Karpas-422 (cell line): ENCODE data around the gene COL5A3. TPM values are rescaled to one million over a fixed set of nuclear protein-coding genes. Genes with fewer than 3 reads are reported as not detected.
A peak's percentile ranks its signal among the peaks of the same experiment; 100 is the strongest.
"Not testable (repeated sequence)": the region's sequence is repeated elsewhere in the genome, so short reads cannot be mapped to it uniquely, and the experiment has no call there.

Source experiments
- DNase-seq: peaks from one replicate; pipeline ENCODE4 v3.0.0-alpha.2; 2015
- H2AFZ ChIP-seq: fragments of 200-600 bp; sonication (generic); 2 replicates; pipeline ENCODE4 v1.6.1; 2014; ENCODE audit warnings: antibody characterized with exemption, low read length, mixed read lengths
- H3K27ac ChIP-seq: fragments of 200-600 bp; sonication (generic); 2 replicates; pipeline ENCODE4 v1.5.1; 2014; ENCODE audit warnings: mild to moderate bottlenecking, low read length, moderate library complexity
- H3K27me3 ChIP-seq: fragments of 200-600 bp; sonication (generic); 2 replicates; pipeline ENCODE4 v1.6.1; 2014; ENCODE audit warnings: low read length, mixed read lengths
- H3K36me3 ChIP-seq: fragments of 200-600 bp; sonication (generic); 2 replicates; pipeline ENCODE4 v1.6.1; 2014; ENCODE audit warnings: low read length, mixed read lengths; ENCODE audit not compliant: insufficient read depth
- H3K4me1 ChIP-seq: fragments of 200-600 bp; sonication (generic); 2 replicates; pipeline ENCODE4 v1.6.1; 2014; ENCODE audit warnings: mild to moderate bottlenecking, low read length, mixed read lengths
- H3K4me2 ChIP-seq: fragments of 200-600 bp; sonication (generic); 2 replicates; pipeline ENCODE4 v1.6.1; 2014; ENCODE audit warnings: low read length, low read depth, mild to moderate bottlenecking; ENCODE audit not compliant: poor library complexity, severe bottlenecking
- H3K4me3 ChIP-seq: fragments of 200-600 bp; sonication (generic); 2 replicates; pipeline ENCODE4 v1.5.1; 2014; ENCODE audit warnings: mild to moderate bottlenecking, antibody characterized with exemption, low read length, mixed read lengths
- H3K79me2 ChIP-seq: fragments of 200-600 bp; sonication (generic); 2 replicates; pipeline ENCODE4 v1.6.1; 2014; ENCODE audit warnings: mild to moderate bottlenecking, low read length, mixed read lengths
- H3K9ac ChIP-seq: fragments of 200-600 bp; sonication (generic); 2 replicates; pipeline ENCODE4 v1.6.0; 2014; ENCODE audit warnings: low read length
- H3K9me2 ChIP-seq: fragments of 200-600 bp; sonication (generic), shearing (Covaris generic); replicated peaks from 2 replicates; pipeline ENCODE4 v1.6.0; 2014; ENCODE audit warnings: mild to moderate bottlenecking, low read length, moderate library complexity; ENCODE audit not compliant: insufficient read depth
- H3K9me3 ChIP-seq: fragments of 300-700, 200-600 bp; sonication (generic); 2 replicates; pipeline ENCODE4 v1.6.1; 2014; ENCODE audit warnings: low read length, mixed read lengths
- H4K20me1 ChIP-seq: fragments of 200-600 bp; sonication (generic); 2 replicates; pipeline ENCODE4 v1.6.1; 2014; ENCODE audit warnings: mild to moderate bottlenecking, antibody characterized with exemption, low read length, low read depth; ENCODE audit not compliant: insufficient read depth
- total RNA-seq: library from RNA; depleted of rRNA; stranded (reverse); fragments of >200 nt; shearing (Covaris generic); gene quantifications from 2 replicates; pipeline ENCODE4 v1.2.3, GENCODE V29; 2014; ENCODE audit warnings: low replicate concordance

The COL5A3 gene
- total RNA-seq, 1 experiment from 2014 or later = not detected

DNA sequence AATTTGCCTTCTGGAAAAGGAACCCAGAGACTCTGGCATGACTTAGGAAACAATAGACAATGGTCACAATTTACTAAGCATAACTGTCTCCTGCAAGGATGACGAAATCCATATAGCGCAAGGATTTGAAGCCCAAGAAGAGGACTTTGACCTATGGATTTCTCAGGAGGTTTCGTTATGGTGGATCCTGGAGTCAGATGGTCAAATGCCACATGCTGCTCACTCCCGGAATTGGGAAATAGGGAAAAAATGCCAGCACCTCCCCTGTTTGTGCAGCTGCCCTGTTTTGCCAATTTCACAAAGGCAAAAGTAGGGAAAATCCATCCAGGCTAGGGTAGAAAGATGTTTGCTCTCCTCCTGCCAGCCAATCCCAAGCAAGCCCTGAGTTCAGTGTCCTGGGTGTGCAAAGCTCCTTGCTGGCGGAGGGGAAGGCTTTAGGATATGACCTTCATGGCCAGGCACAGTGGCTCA lies 26.3 kb upstream of the COL5A3 start:
- H3K9me2 ChIP-seq = no peaks in the 10 kb centered on the region
- no peak overlapping the region for H3K4me3 ChIP-seq
- no peaks in the 10 kb centered on the region for H3K9me3 ChIP-seq
- H3K4me2 ChIP-seq = no peak overlapping the region
- no peak overlapping the region for H2AFZ ChIP-seq
- DNase-seq = no peak
- H3K9ac ChIP-seq = no peak overlapping the region
- H3K36me3 ChIP-seq = no peaks in the 10 kb centered on the region
- no peaks in the 10 kb centered on the region for H4K20me1 ChIP-seq
- no peaks in the 10 kb centered on the region for H3K27me3 ChIP-seq
- no peaks in the 10 kb centered on the region for H3K79me2 ChIP-seq
- no peaks in the 10 kb centered on the region for H3K4me1 ChIP-seq
- no peak overlapping the region for H3K27ac ChIP-seq

DNA sequence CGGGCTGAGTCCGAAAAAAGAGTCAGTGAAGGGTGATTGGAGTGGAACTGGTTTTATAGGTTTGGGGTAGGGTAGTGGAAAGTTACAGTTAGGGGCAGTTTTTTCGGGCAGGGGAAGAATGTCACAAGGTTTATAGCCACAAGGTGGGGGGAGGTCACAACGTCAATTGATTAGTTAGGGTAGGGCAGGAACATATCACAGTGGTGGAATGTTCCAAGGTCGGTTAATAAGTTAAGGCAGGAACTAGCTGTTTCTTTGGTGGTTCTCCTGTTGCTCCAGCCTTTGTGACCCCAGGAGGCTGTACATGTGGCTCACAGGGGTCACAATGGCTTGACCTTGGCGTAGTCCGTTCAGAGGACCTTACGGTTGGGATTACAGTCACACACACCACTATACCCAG lies 23.3 kb upstream of the COL5A3 start:
- Histone ChIP-seq H4K20me1 (no peaks in the 10 kb centered on the region), H3K9me3 (no peaks in the 10 kb centered on the region), H2AFZ (no peak overlapping the region), H3K4me3 (no peak overlapping the region), H3K9me2 (no peaks in the 10 kb centered on the region), H3K79me2 (no peaks in the 10 kb centered on the region), H3K27ac (no peak overlapping the region), H3K36me3 (no peaks in the 10 kb centered on the region), H3K9ac (no peak overlapping the region), H3K4me2 (no peak overlapping the region), H3K27me3 (no peaks in the 10 kb centered on the region), H3K4me1 (no peaks in the 10 kb centered on the region)
- no peak for DNase-seq

DNA sequence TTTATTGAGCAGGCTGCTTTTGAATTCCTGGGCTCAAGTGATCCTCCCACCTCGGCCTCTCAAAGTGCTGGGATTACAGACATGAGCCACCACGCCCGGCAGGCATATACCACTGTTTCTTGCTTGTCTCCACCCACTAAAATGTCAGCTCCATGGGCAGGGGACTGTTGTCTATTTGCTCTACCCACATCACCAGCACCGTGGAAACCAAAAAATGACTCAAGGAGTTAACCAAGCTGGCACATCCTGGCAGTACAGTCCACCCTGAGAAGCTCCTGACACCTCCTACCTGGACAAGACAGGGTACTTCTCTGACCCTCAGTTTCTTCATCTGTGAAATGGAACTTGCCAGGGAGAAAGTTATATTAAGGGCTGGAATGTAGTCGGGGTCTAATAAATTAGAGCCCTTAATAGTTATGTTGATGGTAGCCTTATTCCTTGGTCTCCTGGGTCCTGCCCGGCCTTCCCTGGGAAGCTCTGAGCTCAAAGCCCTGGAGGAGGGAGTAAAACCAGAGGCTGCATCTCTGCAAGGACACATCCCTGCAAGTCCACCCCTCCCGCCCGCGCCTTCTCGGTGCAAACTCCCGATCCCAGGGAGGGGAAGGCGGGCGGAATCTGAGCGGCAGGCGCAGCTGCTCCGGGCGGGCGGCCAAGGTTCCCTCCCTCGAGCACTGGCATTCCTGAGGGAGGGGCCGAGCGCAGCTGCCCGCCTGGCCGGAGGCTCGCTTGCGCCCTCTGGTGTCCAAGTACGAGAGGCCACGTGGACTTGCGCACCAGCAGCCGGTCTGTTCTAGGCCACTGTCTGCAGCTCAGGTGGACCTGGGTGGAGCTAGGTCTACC lies 17.1 kb upstream of the COL5A3 start:
- DNase-seq = peak; percentile 93
- Histone ChIP-seq H3K27ac (no peak overlapping the region), H3K79me2 (no peaks in the 10 kb centered on the region), H3K4me1 (0 out of 2 replicates have a peak, but pooled peaks cover 3% of the 10 kb centered on the region), H2AFZ (no peak overlapping the region), H3K9me3 (no peaks in the 10 kb centered on the region), H3K9me2 (no peaks in the 10 kb centered on the region), H3K27me3 (0 out of 2 replicates have a peak, but pooled peaks cover 3% of the 10 kb centered on the region), H3K36me3 (no peaks in the 10 kb centered on the region), H3K4me2 (no peak overlapping the region), H4K20me1 (no peaks in the 10 kb centered on the region), H3K9ac (no peak overlapping the region), H3K4me3 (no peak overlapping the region)

DNA sequence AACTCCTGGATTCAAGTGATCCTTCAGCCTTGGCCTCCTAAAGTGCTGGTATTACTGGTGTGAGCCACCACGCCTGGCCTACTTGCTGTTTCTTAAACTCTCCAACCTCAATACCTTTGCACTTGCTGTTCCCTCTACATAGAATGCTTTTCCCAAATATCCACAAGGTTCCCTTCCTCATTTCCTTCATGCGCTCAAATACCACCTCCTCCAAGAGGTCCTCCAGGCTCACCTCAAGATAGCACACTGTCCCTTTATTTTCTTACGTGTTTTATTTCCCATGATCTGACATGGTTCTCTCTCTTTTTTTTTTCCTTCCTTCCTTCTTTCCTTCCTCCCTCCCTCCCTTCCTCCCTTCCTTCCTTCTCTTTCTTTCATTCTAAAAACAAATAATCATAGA lies 16.4 kb upstream of the COL5A3 start:
- Histone ChIP-seq H3K9ac (no peak overlapping the region), H2AFZ (no peak overlapping the region), H3K4me3 (no peak overlapping the region), H3K27me3 (0 out of 2 replicates have a peak, but pooled peaks cover 3% of the 10 kb centered on the region), H3K27ac (no peak overlapping the region), H3K4me1 (0 out of 2 replicates have a peak, but pooled peaks cover 3% of the 10 kb centered on the region), H3K9me2 (no peaks in the 10 kb centered on the region), H3K36me3 (no peaks in the 10 kb centered on the region), H3K79me2 (no peaks in the 10 kb centered on the region), H3K4me2 (no peak overlapping the region), H3K9me3 (no peaks in the 10 kb centered on the region), H4K20me1 (no peaks in the 10 kb centered on the region)
- no peak for DNase-seq

DNA sequence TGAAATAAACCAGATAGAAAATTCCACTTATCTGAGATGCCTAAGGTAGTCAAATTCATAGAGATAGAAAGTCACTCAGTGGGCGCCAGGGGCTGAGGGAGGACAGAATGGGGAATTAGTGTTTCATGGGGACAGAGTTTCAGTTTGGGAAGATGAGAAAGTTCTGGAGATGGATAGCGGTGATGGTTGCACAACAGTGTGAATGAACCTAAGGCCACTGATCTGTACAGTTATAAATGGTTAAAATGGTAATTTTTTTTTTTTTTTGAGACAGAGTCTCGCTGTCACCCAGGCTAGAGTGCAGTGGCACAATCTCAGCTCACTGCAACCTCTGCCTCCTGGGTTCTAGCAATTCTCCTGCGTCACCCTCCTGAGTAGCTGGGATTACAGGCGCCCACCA lies 12.8 kb upstream of the COL5A3 start:
- not testable (repeated sequence) for H4K20me1 ChIP-seq, H3K4me2 ChIP-seq, H3K79me2 ChIP-seq, H3K9me2 ChIP-seq, H3K9me3 ChIP-seq, H3K4me3 ChIP-seq, H3K27me3 ChIP-seq, H3K9ac ChIP-seq, H3K36me3 ChIP-seq, DNase-seq, H3K27ac ChIP-seq, H2AFZ ChIP-seq, H3K4me1 ChIP-seq

DNA sequence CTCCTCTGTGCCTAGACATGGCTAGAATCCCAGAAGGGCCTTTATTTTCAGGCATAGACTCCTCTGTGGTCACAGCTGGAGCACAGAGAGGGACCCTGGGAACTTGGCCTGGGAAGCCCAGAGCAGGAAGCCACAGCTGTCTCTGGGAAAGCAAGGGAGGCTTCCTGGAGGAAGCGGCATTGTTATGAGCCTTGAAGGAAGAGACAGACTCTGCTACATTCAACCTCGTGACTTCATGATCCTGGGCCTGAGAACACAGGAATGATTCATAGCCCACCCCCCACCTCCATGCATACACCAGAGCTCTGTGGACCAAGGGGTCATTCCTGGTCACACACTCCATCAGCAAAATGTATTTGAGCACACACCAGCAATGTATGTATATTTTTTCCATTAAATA lies 11.6 kb upstream of the COL5A3 start:
- Histone ChIP-seq H2AFZ (no peak overlapping the region), H3K9me2 (no peaks in the 10 kb centered on the region), H3K9ac (no peak overlapping the region), H3K9me3 (no peaks in the 10 kb centered on the region), H3K79me2 (no peaks in the 10 kb centered on the region), H3K4me2 (no peak overlapping the region), H3K4me3 (no peak overlapping the region), H4K20me1 (no peaks in the 10 kb centered on the region), H3K36me3 (no peaks in the 10 kb centered on the region), H3K27me3 (0 out of 2 replicates have a peak, but pooled peaks cover 3% of the 10 kb centered on the region), H3K4me1 (no peaks in the 10 kb centered on the region), H3K27ac (no peak overlapping the region)
- DNase-seq = no peak

DNA sequence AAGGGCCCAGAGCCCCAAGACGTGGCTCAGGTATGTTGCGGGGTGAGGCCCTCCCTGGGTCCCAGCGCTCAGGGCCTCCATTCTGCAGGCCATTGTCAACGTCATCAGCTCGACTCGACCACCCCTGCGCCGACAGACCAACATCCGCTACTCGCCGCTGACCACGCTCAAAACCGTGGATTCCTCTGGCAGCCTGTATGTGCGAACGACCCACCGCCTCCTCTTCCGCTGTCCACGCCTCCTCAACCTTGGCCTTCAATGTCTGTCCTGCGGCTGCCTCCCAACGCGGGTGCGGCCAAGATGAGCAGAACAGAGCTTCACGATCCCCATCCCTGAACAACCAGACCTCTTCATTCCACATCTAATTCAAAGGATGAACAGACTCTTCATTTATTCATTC lies 11.1 kb upstream of the COL5A3 start:
- Histone ChIP-seq H3K79me2 (no peaks in the 10 kb centered on the region), H3K9me3 (no peaks in the 10 kb centered on the region), H3K9me2 (no peaks in the 10 kb centered on the region), H3K36me3 (no peaks in the 10 kb centered on the region), H3K9ac (no peak overlapping the region), H3K4me3 (no peak overlapping the region), H3K4me2 (no peak overlapping the region), H3K4me1 (no peaks in the 10 kb centered on the region), H3K27ac (no peak overlapping the region), H3K27me3 (0 out of 2 replicates have a peak, but pooled peaks cover 3% of the 10 kb centered on the region), H4K20me1 (no peaks in the 10 kb centered on the region), H2AFZ (no peak overlapping the region)
- DNase-seq = no peak

DNA sequence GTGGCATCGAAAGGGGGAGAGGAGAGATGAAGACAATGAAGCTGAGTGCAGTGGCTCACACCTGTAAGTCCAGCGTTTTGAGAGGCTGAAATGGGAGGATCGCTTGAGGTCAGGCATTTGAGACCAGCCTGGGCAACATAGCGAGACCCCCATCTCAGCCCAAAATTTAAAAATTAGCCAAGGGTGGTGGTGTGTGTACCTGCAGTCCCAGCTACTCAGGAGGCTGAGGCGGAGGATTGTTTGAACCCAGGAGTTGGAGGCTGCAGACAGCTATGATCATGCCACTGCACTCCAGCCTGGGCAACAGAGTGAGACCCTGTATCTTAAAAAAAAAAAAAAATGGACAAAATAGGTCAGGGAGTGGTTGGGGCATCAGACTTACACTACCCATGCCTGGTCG lies 10.5 kb upstream of the COL5A3 start:
- no peaks in the 10 kb centered on the region for H4K20me1 ChIP-seq
- no peaks in the 10 kb centered on the region for H3K9me3 ChIP-seq
- no peak overlapping the region for H3K9ac ChIP-seq
- H3K36me3 ChIP-seq = no peaks in the 10 kb centered on the region
- DNase-seq = no peak
- 0 out of 2 replicates have a peak, but pooled peaks cover 3% of the 10 kb centered on the region for H3K27me3 ChIP-seq
- no peaks in the 10 kb centered on the region for H3K9me2 ChIP-seq
- no peaks in the 10 kb centered on the region for H3K79me2 ChIP-seq
- H3K4me3 ChIP-seq = no peak overlapping the region
- no peak overlapping the region for H3K4me2 ChIP-seq
- H2AFZ ChIP-seq = no peak overlapping the region
- H3K27ac ChIP-seq = no peak overlapping the region
- no peaks in the 10 kb centered on the region for H3K4me1 ChIP-seq
